Cardiac muscle cell (in vitro differentiated cells and primary cell): ENCODE results near the gene USP30. TPM values are rescaled to one million over a fixed set of nuclear protein-coding genes. Genes with fewer than 3 reads are reported as not detected.

Source experiments
- DNase-seq, 2 donors: peaks; one replicate each; pipeline versions ENCODE4 v3.0.0 to v3.0.0-alpha.2; 2010 to 2017; ENCODE audit warnings: low read depth in 1 of 2, low spot score in 1 of 2
- H3K27ac ChIP-seq: fragments of 200-600 bp; sonication (generic); 2 replicates; pipeline ENCODE4 v1.5.1; 2016
- H3K27me3 ChIP-seq: fragments of 200-600 bp; sonication (generic); 2 replicates; pipeline ENCODE4 v1.6.0; 2016; ENCODE audit warnings: control low read depth
- H3K36me3 ChIP-seq: fragments of 200-600 bp; sonication (generic); 2 replicates; pipeline ENCODE4 v1.5.1; 2016; ENCODE audit warnings: control low read depth
- H3K4me1 ChIP-seq: fragments of 200-600 bp; sonication (generic); 2 replicates; pipeline ENCODE4 v1.8.1; 2017; ENCODE audit warnings: low read depth, mild to moderate bottlenecking, mixed run types
- H3K4me3 ChIP-seq: fragments of 200-600 bp; sonication (generic); 2 replicates; pipeline ENCODE4 v1.5.1; 2016; ENCODE audit warnings: mild to moderate bottlenecking
- H3K9me3 ChIP-seq: fragments of 200-600 bp; sonication (generic); 2 replicates; pipeline ENCODE4 v1.5.1; 2017; ENCODE audit warnings: low read depth, mild to moderate bottlenecking, control low read depth
- polyA plus RNA-seq: library from polyadenylated mRNA; unstranded; fragments of >200 nt; fragmentation: Nextera tagmentation; extraction: Ambion mirVana; gene quantifications from 2 replicates; pipeline ENCODE4 v1.2.1, GENCODE V29; 2016
- total RNA-seq: library from RNA; depleted of rRNA; stranded (reverse); fragments of >200 nt; gene quantifications from 2 replicates; pipeline ENCODE4 v1.2.3, GENCODE V29; 2016
- TF ChIP-seq, protein P1 (sequence below): IDR thresholded peaks from 2 replicates; pipeline ENCODE4 v1.5.1; 2012; ENCODE audit warnings: low read depth, mild to moderate bottlenecking, low read length

Gene USP30
- total and polyA plus RNA-seq, 2 experiments from 2014 or later = 18.9 to 21.0 TPM

DNA sequence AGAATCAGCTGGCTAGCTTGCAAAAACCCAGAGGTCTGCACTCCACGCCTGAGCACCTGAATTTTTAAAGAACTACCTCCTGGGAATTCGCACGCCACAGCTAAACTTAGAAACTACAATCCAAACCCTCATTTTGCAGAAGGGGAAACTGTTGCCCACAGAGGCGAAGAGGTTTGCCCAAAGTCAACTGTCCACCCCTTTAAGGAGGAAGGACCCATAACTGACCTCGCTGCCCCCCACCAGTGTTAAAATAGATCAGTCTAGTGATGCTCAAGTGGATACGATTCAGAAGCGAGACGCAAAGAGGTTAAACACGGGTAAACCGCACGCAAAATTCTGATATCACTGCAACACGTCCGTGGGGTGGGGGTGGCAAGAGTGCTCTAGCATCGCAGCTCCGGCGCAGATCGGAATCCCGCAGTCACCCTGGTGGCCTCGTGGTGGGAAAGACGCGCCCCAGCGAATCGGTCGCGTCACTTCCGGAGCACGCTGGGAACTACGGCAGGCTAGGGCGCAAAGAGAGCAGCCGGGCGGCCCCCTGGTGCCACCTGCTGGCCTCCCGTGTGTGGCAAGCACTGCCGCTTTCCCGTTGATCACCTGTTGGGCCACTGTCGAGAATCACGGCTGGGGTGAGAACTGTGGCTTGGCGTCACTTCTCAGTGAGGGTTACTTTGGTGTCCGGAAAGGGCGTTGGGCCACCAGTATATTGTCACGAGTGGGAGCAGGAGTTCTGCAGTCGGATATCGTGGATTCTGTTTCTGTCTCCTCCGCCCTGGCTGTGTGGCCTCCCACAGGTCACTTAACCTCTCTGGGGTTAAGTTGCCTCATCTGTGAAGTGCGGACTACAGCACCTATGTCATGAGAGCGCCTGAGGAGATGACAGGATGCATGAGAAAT lies 40.9 kb downstream of the USP30 start, which contains the start of gene ALKBH2:
Gene ALKBH2 (minus strand): TSS at position 451 of the 897 bp plus-strand sequence. CDS start 686 bp downstream, outside the sequence.
- Histone ChIP-seq H3K27me3 (no peaks in the 10 kb centered on the region), H3K4me1 (no peaks in the 10 kb centered on the region), H3K9me3 (no peaks in the 10 kb centered on the region), H3K36me3 (peaks cover 4% of the 10 kb centered on the region), H3K27ac (no peak within 1 kb of the TSS), H3K4me3 (peak within 1 kb of the TSS; percentile 34)
- TF ChIP-seq, protein P1, sequence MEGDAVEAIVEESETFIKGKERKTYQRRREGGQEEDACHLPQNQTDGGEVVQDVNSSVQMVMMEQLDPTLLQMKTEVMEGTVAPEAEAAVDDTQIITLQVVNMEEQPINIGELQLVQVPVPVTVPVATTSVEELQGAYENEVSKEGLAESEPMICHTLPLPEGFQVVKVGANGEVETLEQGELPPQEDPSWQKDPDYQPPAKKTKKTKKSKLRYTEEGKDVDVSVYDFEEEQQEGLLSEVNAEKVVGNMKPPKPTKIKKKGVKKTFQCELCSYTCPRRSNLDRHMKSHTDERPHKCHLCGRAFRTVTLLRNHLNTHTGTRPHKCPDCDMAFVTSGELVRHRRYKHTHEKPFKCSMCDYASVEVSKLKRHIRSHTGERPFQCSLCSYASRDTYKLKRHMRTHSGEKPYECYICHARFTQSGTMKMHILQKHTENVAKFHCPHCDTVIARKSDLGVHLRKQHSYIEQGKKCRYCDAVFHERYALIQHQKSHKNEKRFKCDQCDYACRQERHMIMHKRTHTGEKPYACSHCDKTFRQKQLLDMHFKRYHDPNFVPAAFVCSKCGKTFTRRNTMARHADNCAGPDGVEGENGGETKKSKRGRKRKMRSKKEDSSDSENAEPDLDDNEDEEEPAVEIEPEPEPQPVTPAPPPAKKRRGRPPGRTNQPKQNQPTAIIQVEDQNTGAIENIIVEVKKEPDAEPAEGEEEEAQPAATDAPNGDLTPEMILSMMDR = peak; percentile 95
- peak; percentile 93 to 96 for DNase-seq

DNA sequence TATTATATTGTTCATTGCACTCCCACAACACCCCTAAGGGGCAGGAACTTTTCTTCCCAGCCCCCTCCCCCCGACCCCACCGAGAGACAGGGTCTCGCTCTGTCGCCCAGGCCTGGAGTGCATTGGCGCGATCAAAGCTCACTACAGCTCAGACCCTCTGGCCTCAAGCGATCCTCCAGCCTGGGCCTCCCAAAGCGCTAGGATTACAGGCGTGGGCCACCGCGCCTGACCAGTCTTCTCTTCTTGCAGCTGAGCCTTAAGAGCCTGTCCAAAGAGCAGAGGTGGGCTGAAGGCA lies 44.7 kb downstream of the USP30 start:
- TF ChIP-seq, protein P1 = no peak

DNA sequence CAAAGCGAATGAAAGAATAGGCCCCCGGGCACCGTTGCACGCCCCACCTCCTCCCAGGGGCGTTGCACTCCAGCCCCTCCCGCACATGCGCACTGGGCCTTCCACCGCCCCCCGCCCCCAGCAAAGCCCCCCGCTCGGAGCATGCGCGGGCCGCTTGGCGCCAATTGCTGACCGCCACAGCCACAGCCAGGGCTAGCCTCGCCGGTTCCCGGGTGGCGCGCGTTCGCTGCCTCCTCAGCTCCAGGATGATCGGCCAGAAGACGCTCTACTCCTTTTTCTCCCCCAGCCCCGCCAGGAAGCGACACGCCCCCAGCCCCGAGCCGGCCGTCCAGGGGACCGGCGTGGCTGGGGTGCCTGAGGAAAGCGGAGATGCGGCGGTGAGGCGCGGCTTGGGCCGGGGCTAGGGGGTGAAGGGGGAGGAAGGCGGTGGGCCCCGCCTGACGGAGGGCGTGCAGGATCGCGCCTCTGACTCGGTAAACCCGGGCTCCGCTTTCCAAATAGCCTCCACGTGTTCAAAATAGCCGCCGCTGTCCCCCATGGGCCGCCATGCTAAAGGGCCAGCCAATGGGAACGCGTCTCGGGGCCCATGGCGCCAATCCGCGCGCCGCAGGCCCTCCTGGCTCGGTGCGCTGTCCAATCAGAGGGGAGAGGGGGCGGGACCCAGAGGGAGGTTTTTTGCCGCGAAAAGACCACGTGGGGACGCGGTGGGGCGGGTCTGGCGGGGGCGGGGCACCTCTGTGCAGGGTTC lies 45.2 kb downstream of the USP30 start, which contains the start of gene UNG:
Gene UNG (plus strand): TSS at position 163 of the 748 bp plus-strand sequence. CDS start 83 bp downstream, at position 246.
- Histone ChIP-seq H3K27me3 (no peaks in the 10 kb centered on the region), H3K36me3 (peaks cover 16% of the 10 kb centered on the region), H3K4me3 (peak within 1 kb of the TSS; percentile 54), H3K9me3 (no peaks in the 10 kb centered on the region), H3K4me1 (peaks cover 10% of the 10 kb centered on the region), H3K27ac (peak within 1 kb of the TSS; percentile 74)
- DNase-seq = peak; percentile 97 to 98
- TF ChIP-seq, protein P1 = no peak

More for the DNA sequence above, 44.7 kb downstream of the USP30 start:
- DNase-seq = no peak
- no peaks in the 10 kb centered on the region for H3K9me3 ChIP-seq
- H3K4me3 ChIP-seq = peak overlapping the region; percentile 54
- H3K27me3 ChIP-seq = no peaks in the 10 kb centered on the region
- H3K4me1 ChIP-seq = peaks cover 10% of the 10 kb centered on the region
- no peak overlapping the region for H3K27ac ChIP-seq
- peaks cover 13% of the 10 kb centered on the region for H3K36me3 ChIP-seq

DNA sequence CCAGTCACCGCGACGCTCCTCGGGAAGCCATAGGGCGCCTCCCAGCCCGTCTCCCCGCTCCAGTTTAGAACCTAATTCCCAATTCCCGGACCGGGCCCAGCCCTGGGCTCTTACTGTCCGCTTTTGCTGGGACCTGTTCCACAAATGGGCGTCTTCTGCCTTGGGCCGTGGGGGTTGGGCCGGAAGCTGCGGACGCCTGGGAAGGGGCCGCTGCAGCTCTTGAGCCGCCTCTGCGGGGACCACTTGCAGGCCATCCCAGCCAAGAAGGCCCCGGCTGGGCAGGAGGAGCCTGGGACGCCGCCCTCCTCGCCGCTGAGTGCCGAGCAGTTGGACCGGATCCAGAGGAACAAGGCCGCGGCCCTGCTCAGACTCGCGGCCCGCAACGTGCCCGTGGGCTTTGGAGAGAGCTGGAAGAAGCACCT lies 45.8 kb downstream of the USP30 start:
- TF ChIP-seq, protein P1 = no peak
- Histone ChIP-seq H3K4me3 (peak overlapping the region; percentile 54), H3K4me1 (peaks cover 10% of the 10 kb centered on the region), H3K27me3 (no peaks in the 10 kb centered on the region), H3K9me3 (no peaks in the 10 kb centered on the region), H3K27ac (peak overlapping the region; percentile 74), H3K36me3 (peaks cover 20% of the 10 kb centered on the region)
- DNase-seq = peak; percentile 86

DNA sequence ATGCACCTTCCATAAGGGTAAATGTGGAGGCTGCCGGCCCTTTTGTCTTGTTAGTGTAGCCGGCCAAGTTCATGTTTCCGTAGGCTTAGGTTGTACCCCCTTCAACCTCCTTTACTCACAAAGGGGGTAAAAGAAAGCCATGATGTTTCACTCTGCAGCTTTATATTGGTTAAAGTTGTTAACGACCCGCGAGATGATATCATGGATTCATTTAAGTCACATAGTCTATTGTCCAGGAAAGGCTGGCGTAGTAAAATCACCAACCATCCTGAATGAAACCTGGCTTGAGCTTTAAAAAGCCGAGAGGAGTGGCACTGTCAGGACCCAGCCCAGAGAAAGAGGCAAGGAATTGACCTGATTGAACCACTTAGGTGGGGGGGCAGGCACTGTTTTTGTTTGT lies 46.3 kb downstream of the USP30 start:
- peak in 1 of 2 donors; percentile 26 for DNase-seq
- H3K27ac ChIP-seq = peak overlapping the region; percentile 74

More for the DNA sequence above, 46.3 kb downstream of the USP30 start:
- Histone ChIP-seq H3K36me3 (peaks cover 23% of the 10 kb centered on the region), H3K9me3 (no peaks in the 10 kb centered on the region), H3K27me3 (no peaks in the 10 kb centered on the region), H3K4me3 (peak overlapping the region; percentile 54), H3K4me1 (peaks cover 10% of the 10 kb centered on the region)
- TF ChIP-seq, protein P1 = no peak
